Cardiac muscle cell (in vitro differentiated cells and primary cell): ENCODE results near the gene RILPL1. TPM values are rescaled to one million over a fixed set of nuclear protein-coding genes. Genes with fewer than 3 reads are reported as not detected.
A peak's percentile ranks its signal among the peaks of the same experiment; 100 is the strongest.
"Not testable (repeated sequence)": the region's sequence is repeated elsewhere in the genome, so short reads cannot be mapped to it uniquely, and the experiment has no call there.

Experiments used
- DNase-seq, 2 donors: peaks; one replicate each; pipeline versions ENCODE4 v3.0.0 to v3.0.0-alpha.2; 2010 to 2017; ENCODE audit warnings: low read depth in 1 of 2, low spot score in 1 of 2
- H3K27ac ChIP-seq: fragments of 200-600 bp; sonication (generic); 2 replicates; pipeline ENCODE4 v1.5.1; 2016
- H3K27me3 ChIP-seq: fragments of 200-600 bp; sonication (generic); 2 replicates; pipeline ENCODE4 v1.6.0; 2016; ENCODE audit warnings: control low read depth
- H3K36me3 ChIP-seq: fragments of 200-600 bp; sonication (generic); 2 replicates; pipeline ENCODE4 v1.5.1; 2016; ENCODE audit warnings: control low read depth
- H3K4me1 ChIP-seq: fragments of 200-600 bp; sonication (generic); 2 replicates; pipeline ENCODE4 v1.8.1; 2017; ENCODE audit warnings: low read depth, mild to moderate bottlenecking, mixed run types
- H3K4me3 ChIP-seq: fragments of 200-600 bp; sonication (generic); 2 replicates; pipeline ENCODE4 v1.5.1; 2016; ENCODE audit warnings: mild to moderate bottlenecking
- H3K9me3 ChIP-seq: fragments of 200-600 bp; sonication (generic); 2 replicates; pipeline ENCODE4 v1.5.1; 2017; ENCODE audit warnings: low read depth, mild to moderate bottlenecking, control low read depth
- polyA plus RNA-seq: library from polyadenylated mRNA; unstranded; fragments of >200 nt; fragmentation: Nextera tagmentation; extraction: Ambion mirVana; gene quantifications from 2 replicates; pipeline ENCODE4 v1.2.1, GENCODE V29; 2016
- total RNA-seq: library from RNA; depleted of rRNA; stranded (reverse); fragments of >200 nt; gene quantifications from 2 replicates; pipeline ENCODE4 v1.2.3, GENCODE V29; 2016
- TF ChIP-seq, protein P1 (sequence below): IDR thresholded peaks from 2 replicates; pipeline ENCODE4 v1.5.1; 2012; ENCODE audit warnings: low read depth, mild to moderate bottlenecking, low read length

RILPL1 gene
- total and polyA plus RNA-seq, 2 experiments from 2014 or later: 57.8 to 68.4 TPM

DNA sequence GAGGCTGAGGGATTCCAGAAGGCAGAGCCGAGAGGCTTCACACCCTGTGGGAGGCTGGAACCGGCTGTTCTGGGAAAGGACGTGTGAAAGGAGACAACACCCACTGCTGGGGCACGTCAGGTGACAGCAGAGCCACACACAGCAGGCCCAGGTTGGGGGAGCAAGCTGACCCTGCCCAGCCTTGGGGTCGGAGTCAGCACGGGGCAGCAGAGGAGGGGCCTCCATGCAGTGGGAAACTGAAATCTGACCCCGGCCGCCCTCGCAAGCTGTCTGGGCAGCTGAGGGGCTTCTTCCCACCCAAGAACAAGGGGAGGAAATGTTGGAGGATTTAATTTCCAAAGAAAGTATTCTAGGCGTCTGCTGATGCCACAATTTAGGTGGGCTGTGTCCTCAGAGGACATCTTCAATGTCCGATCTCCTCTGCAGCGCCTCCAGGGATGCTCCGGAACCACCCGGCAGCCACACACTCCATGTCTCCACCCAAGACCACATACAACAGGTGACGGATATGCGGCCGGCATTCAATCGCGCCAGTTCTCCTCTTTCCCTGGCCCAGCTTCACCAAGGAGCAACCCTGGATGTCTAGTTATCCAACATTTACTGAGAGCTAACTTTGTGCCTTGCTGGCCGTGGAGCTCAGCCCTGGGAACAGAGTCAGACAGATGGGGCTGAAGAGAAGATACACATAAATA is 44.8 kb downstream of the RILPL1 start:
- Histone ChIP-seq H3K27ac (peak overlapping the region; percentile 82), H3K4me1 (no peaks in the 10 kb centered on the region), H3K27me3 (no peaks in the 10 kb centered on the region), H3K4me3 (no peak overlapping the region), H3K9me3 (no peaks in the 10 kb centered on the region), H3K36me3 (peaks cover 10% of the 10 kb centered on the region)
- DNase-seq: peak in 1 of 2 donors; percentile 39
- TF ChIP-seq, protein P1, sequence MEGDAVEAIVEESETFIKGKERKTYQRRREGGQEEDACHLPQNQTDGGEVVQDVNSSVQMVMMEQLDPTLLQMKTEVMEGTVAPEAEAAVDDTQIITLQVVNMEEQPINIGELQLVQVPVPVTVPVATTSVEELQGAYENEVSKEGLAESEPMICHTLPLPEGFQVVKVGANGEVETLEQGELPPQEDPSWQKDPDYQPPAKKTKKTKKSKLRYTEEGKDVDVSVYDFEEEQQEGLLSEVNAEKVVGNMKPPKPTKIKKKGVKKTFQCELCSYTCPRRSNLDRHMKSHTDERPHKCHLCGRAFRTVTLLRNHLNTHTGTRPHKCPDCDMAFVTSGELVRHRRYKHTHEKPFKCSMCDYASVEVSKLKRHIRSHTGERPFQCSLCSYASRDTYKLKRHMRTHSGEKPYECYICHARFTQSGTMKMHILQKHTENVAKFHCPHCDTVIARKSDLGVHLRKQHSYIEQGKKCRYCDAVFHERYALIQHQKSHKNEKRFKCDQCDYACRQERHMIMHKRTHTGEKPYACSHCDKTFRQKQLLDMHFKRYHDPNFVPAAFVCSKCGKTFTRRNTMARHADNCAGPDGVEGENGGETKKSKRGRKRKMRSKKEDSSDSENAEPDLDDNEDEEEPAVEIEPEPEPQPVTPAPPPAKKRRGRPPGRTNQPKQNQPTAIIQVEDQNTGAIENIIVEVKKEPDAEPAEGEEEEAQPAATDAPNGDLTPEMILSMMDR: no peak

DNA sequence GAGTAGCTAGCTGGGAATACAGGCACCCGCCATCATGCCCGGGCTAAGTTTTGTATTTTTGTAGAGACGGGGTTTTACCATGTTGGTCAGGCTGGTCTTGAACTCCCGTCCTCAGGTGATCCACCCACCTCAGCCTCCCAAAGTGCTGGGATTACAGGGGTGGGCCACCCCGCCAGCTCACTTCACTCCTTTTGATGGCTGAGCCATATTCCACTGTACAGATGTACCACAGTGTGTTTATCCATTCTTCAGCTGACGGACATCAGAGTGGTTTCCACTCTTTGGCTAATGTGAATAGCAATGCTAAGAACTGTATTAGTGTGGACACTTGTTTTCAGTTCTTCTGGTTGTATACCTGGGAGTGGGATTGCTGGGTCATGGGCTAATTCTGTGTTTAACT is 46.1 kb downstream of the RILPL1 start:
- DNase-seq: no peak
- H3K9me3 ChIP-seq: no peaks in the 10 kb centered on the region
- no peaks in the 10 kb centered on the region for H3K27me3 ChIP-seq
- no peaks in the 10 kb centered on the region for H3K4me1 ChIP-seq
- peaks cover 10% of the 10 kb centered on the region for H3K36me3 ChIP-seq
- no peak overlapping the region for H3K4me3 ChIP-seq
- TF ChIP-seq, protein P1: no peak
- no peak overlapping the region for H3K27ac ChIP-seq

DNA sequence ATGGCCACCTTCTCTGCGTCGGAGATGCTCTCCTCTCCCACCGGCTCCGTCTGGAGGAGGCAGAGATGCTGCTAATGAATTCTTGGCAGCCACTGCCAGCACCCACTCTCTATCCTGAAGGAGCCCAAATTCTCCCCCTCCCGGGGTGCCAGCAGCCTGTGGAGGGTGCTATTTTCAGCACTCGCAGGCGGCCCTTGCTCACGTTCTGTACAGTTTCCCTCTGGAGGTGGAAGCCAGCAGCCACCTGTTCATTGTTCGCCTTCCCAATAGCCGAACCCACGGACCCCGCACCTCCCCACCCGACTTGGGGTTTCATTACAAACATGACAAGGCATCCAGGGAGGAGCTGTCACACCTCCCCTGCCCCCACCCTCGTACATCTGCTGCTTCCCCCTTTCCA is 47.8 kb downstream of the RILPL1 start:
- H3K4me1 ChIP-seq: no peaks in the 10 kb centered on the region
- H3K36me3 ChIP-seq: peaks cover 10% of the 10 kb centered on the region
- no peaks in the 10 kb centered on the region for H3K27me3 ChIP-seq
- H3K9me3 ChIP-seq: no peaks in the 10 kb centered on the region
- no peak overlapping the region for H3K4me3 ChIP-seq
- TF ChIP-seq, protein P1: no peak
- H3K27ac ChIP-seq: peak overlapping the region; percentile 13
- DNase-seq: no peak

DNA sequence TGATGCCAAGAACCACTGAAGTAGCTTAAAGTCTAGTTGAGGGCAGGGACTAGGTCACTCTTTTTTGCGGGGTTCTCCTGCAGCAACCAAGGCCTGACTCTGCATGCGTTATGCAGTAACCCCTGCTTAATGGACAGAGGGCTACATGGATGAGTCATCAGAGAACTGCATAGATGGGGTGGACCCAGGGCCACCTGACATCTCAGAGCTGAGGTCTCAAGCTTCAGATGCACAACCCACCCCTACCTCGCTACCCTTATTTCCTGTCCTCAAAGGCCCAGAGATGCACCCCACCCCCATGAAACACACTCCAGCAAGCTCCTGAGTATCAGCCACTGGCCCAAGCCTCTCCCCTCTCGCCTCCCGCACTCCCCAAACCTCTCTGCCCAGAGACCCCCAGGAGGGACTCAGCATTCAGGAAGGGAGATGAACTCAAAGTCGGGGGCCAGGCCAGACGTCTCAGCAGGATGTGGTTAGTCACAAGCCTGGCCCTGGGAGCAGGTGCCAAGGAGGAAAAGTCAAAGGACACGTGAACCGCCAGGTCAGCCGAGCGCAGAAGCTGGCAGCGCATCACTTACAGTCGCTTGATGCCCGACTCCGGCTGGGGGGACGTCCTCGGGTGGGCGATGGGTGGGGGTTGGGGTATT is 49.8 kb downstream of the RILPL1 start:
- TF ChIP-seq, protein P1: no peak
- no peak overlapping the region for H3K4me3 ChIP-seq
- H3K27ac ChIP-seq: no peak overlapping the region
- DNase-seq: no peak
- no peaks in the 10 kb centered on the region for H3K4me1 ChIP-seq
- H3K36me3 ChIP-seq: peaks cover 13% of the 10 kb centered on the region
- no peaks in the 10 kb centered on the region for H3K9me3 ChIP-seq
- no peaks in the 10 kb centered on the region for H3K27me3 ChIP-seq

DNA sequence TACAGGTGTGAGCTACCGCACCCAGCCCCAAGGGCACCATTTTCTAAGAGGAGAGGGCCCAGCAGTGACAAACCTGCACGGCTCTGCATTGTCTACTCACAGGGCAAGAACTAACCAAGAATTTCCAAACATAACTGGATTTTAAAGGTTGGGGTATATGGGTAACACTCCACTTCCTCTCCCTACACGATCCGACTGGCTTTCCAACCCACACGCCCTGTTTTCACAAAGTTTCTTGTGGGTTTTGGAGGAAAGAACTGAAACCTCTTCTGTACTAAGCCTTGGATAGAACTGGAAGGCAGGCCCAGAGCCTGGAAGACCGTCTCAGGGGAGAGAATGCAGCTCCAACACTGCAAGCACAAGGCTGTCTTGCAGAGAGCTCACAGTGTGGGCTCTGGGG is 50.6 kb downstream of the RILPL1 start:
- no peaks in the 10 kb centered on the region for H3K27me3 ChIP-seq
- DNase-seq: no peak
- H3K9me3 ChIP-seq: no peaks in the 10 kb centered on the region
- H3K27ac ChIP-seq: no peak overlapping the region
- H3K4me1 ChIP-seq: no peaks in the 10 kb centered on the region
- TF ChIP-seq, protein P1: no peak
- H3K4me3 ChIP-seq: no peak overlapping the region
- peaks cover 18% of the 10 kb centered on the region for H3K36me3 ChIP-seq

DNA sequence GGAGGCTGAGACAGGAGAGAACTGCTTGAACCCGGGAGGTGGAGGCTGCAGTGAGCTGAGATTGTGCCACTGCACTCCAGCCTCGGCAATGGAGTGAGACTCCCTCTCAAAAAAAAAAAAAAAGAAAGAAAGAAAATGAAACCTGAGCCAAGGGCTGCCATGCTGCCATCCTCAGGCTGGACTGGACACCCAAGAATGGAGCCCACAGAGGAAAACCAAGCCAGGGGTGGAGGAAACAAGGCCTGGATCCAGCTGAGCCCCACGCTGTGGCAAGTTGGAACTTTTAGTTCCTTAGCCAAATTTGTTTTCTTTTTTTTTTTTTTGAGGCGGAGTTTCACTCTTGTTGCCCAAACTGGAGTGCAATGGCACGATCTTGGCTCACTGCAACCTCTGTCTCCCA is 52.3 kb downstream of the RILPL1 start:
- H3K9me3 ChIP-seq, DNase-seq, H3K27ac ChIP-seq, H3K27me3 ChIP-seq, H3K4me1 ChIP-seq, H3K4me3 ChIP-seq: not testable (repeated sequence)
- H3K36me3 ChIP-seq: peaks cover 24% of the 10 kb centered on the region
